H54 (cell line): ENCODE results near the gene ELFN1.

Source experiments
- DNase-seq: peaks from one replicate; pipeline ENCODE4 v3.0.0; 2011; ENCODE audit warnings: low spot score, mixed read lengths; ENCODE audit not compliant: insufficient read length
- FAIRE-seq: peaks from 3 replicates; lab custom pipeline; 2011; peaks lifted over from hg19 to GRCh38; lab: Jason Lieb, UNC
- POLR2A ChIP-seq: IDR thresholded peaks from 2 replicates; pipeline ENCODE4 v1.6.1; 2011; ENCODE audit warnings: low read depth, mild to moderate bottlenecking, low read length

Gene ELFN1

GRCh38 chr7:1646957-1647891 is 22.9 kb upstream of the ELFN1 start:
- TF ChIP-seq POLR2A: no peak
- DNase-seq (no peak), FAIRE-seq (no peak)

GRCh38 chr7:1647961-1648672 is 22.0 kb upstream of the ELFN1 start:
- DNase-seq (no peak), FAIRE-seq (no peak)
- TF ChIP-seq POLR2A: no peak

GRCh38 chr7:1649751-1650326 is 20.2 kb upstream of the ELFN1 start:
- no peak for DNase-seq
- FAIRE-seq: no peak
- no peak for TF ChIP-seq POLR2A

DNA sequence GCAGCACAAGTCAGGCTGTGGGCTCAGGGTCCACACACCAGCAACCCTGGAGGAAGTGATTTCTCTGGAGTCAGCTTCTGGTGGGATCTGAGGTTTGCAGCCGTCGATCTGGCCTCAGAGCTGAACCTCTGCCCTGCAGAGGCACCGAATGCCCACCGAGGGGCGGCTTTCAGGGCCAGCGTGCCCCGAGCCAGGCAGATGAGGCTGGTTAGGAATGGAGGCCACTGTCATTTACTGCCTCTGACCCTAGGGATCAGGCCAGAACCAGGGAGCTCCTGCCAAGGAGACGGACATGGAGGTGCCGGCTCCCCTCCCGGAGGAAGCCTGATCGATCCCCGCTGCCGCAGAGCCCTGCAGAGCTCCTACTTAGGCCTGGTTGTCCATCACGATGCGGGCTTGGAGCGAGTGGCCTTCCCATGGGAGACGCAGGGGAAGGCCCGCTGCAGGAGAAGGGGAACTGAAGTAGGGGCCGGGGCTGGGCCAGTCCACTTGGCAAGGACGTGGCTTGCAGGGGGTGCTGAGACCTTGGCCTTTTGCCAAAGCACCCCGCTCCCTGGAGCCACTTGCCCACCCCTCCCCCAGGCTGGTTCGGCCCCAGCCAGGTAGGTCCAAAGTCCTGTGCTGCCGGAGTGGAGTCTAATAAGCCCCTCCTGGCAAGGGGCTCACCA is 19.6 kb upstream of the ELFN1 start:
- no peak for TF ChIP-seq POLR2A
- FAIRE-seq: no peak
- no peak for DNase-seq

GRCh38 chr7:1651031-1651446 is 19.0 kb upstream of the ELFN1 start:
- DNase-seq (no peak), FAIRE-seq (no peak)
- no peak for TF ChIP-seq POLR2A

DNA sequence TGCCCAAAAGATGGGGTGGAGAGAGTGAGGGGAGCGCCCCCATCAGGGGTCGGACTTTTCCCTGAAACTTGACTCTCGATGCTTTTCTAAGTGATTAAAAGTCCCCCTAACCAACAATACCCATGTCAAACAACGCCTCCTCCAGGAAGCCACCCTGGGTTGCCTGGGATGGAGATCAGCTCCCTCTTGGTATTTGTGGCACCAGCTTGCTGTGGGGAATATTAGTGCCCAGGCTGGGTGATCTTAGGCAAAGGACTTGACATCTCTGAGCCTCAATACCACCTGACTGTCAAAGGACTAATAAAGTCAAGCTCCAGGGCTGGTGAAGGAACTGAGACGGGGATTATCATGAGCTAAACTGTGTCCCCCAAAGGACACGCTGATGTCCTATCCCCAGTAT is 18.2 kb upstream of the ELFN1 start:
- DNase-seq (no peak), FAIRE-seq (no peak)
- TF ChIP-seq POLR2A: no peak

- TF ChIP-seq POLR2A: no peak
- FAIRE-seq: no peak
- DNase-seq: no peak
These were observed 16.6 kb upstream of the ELFN1 start for GRCh38 chr7:1653500-1653899.

GRCh38 chr7:1654111-1654510 is 16.0 kb upstream of the ELFN1 start:
- DNase-seq: no peak
- TF ChIP-seq POLR2A: no peak
- FAIRE-seq: no peak

- no peak for FAIRE-seq
- TF ChIP-seq POLR2A: no peak
- no peak for DNase-seq
These were observed 15.2 kb upstream of the ELFN1 start for GRCh38 chr7:1654738-1655475.

GRCh38 chr7:1659696-1660095 is 10.4 kb upstream of the ELFN1 start:
- no peak for TF ChIP-seq POLR2A
- no peak for FAIRE-seq
- DNase-seq: no peak

GRCh38 chr7:1661461-1661860 is 8.6 kb upstream of the ELFN1 start:
- no peak for TF ChIP-seq POLR2A
- no peak for FAIRE-seq

DNA sequence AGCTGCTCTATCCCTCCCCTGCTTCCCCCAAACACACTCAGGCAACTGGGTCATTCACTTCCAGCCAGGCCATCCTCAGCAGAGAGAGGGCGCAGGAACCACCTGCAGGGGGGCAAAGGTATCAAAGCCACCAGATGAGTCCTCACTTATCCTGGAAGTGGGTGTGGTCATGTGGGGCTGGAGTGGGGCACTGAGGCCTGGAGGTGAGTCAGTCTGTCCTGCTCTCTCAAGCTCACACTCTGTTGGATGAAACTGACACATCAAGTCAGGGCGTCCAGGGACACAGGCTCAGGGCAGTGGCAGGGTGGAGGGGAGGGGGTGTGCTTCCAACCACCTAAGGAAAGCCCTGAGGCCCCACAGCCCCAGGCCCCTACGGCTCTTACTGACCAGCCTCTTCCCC is 8.0 kb upstream of the ELFN1 start:
- no peak for TF ChIP-seq POLR2A
- no peak for FAIRE-seq
- DNase-seq: no peak

More at GRCh38 chr7:1661461-1661860, 8.6 kb upstream of the ELFN1 start:
- DNase-seq: no peak

- DNase-seq (no peak), FAIRE-seq (no peak)
- TF ChIP-seq POLR2A: no peak
These were observed 7.3 kb upstream of the ELFN1 start for GRCh38 chr7:1662767-1663166.

DNA sequence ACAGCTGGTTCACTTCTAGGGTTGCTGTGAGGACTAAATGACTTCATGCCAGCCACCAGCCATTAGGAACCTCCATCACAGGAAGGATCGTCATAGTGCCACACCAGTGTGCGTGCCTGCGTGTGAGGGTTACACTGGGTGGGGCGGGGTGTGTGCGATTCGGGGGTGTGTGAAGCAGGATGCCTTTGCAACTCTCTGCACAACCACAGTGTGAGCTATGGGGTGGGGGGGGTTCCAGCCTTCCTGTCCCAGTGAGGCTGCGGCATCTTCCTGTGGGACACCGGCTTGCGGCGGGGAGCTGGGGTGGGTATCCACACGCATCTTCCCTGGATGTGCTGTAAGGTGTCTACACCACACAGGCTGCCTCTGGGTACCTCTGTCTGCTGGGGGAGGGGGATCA is 6.9 kb upstream of the ELFN1 start:
- DNase-seq: no peak
- no peak for FAIRE-seq

More for the DNA sequence above, 6.9 kb upstream of the ELFN1 start:
- no peak for TF ChIP-seq POLR2A
